NCI-H128 (cell line): Measurements from ENCODE around the gene CRYBB1.

Source experiments
- DNase-seq: peaks from one replicate; lab custom pipeline; 2025; ENCODE audit not compliant: unreplicated experiment; lab: John Stamatoyannopoulos, UW

CRYBB1 gene

DNA sequence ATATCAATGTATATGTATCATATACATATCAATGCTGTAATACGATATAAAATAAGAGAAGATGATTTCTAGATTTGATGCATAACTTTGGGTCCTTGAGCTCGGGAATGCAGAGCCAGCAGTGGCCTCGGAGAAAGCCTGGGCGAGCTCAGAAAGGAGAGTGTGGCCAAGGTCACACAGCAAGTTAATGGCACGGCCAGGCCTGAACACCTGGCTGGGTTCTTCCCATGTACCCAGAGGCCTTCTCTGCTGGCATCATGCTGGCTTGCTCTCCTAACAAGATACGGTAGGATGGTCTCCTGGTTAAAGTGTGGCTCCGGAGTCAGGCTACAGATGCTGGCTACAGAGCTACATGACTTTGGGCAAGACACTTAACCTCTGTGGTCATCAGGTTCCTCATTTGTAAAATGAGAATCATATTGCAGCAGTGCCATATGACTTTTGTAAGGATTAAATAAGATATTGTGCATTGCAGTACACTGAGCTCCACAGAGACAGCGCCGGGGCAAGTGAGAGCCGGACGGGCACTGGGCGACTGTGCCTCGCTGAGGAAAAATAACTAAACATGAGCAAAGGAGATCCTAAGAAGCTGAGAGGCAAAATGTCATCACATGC, 57.8 kb downstream of the CRYBB1 start:
- no peak for DNase-seq

DNA sequence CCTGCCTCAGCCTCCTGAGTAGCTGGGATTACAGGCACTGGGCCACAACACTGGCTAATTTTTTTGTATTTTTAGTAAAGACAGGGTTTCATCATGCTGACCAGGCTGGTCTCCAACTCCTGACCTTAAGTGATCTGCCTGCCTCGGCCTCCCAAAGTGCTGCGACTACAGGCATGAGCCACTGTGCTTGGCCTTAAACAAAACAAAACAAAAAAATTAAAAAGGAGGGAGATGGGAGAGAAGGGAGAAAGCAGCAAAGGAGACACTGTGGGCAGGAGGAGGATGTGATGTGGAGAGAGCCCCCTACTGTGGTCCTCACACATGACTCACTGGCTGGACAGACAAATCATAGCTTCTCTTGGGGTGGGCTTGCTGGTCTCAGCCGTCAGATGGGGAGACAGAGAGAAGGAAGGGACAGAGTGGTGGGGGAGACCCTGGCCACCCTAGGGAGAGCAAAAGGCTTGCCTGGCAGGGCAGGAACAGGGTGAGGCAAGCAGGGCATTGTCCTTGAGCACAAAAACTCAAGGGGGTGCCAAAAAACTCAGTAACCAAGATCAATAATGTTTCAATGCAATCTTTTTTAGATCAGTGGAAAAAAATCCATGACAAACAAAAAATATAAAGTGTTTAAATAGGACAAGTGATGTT, 59.5 kb downstream of the CRYBB1 start:
- no peak for DNase-seq

DNA sequence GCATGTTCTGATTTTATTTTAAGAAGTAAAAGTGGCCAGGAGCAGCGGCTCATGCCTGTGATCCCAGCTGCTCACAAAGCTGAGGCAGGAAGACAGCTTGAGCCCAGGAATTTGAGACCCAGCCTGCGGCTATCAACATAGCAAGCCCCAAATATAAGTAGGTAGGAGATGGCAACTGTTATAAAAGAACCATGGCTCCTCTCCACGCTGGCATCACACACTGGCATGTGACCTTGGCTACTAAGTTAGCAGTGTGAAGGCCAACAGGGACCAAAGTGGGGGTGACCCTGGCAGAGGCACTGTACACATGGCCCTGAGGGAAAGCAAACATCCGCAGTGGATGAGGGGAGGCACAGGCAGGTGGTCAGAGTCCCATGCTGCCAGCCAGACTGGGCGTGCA, 60.9 kb downstream of the CRYBB1 start:
- DNase-seq: no peak

DNA sequence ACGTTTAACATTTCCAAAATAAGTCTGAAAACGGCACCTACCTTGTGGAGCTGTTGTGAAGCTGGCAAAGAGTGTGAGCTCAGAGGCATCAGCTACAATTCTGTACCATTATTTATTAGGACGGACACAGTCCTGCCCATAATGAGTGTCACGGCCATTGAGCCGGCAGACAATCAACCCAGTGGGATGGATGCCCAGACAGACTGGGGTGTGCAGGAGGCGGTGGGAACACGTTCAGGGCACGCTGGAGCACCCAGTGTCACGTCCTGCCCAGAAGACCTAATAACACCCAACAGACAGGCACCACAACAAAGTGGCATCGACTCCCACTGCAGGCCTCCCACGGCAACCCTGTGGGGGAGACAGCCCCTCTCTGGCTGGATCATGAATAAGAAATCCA, 62.3 kb downstream of the CRYBB1 start:
- no peak for DNase-seq

DNA sequence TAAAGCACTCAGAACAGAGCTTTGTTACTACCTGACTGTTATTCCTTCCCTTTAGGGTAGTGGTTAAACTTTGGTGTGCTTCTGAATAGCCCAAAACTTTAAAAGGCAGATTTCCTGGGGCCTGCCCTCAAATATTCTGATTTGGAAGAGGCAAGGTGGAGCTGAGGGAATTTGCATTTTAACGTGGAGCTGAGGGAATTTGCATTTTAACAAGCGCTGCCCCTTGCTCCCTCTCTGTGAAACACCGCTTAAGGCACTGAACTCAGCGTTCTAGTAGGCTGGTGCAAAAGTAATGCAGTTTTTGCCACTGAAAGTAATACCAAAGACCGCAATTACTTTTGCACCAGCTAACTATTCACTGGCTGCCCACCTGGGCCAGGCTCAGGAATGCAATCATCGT, 62.9 kb downstream of the CRYBB1 start:
- no peak for DNase-seq

DNA sequence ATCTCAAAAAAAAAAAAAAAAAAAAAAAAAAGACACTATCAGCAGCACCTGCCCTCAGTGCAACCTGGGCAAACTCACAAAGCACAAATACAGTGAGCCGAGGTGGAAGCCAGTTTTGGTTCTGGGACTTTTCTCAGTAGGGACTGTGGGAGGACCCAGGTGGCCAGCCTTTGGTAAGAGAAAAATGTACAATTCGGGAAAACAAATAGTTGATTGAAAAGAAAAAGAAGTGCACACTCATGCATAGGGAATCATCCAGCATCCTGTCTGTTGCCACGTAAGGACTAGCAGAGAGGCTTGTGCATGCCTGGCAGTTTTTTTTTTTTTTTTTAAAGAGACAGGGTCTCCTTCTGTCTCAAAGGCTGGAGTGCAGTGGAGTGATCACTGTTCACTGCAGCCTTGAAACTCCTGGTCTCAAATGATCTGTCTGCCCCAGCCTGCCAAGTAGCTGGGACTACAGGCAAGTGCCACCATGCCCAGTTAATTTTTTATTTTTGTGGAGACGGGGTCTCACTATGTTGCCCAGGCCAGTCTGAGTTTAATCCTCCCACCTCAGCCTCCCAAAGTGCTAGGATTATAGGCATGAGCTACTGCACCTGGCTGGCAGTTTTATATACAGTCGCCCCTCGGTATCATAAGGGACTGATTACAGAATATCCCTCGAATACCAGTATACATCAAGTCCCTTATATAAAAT, 64.6 kb downstream of the CRYBB1 start:
- no peak for DNase-seq

DNA sequence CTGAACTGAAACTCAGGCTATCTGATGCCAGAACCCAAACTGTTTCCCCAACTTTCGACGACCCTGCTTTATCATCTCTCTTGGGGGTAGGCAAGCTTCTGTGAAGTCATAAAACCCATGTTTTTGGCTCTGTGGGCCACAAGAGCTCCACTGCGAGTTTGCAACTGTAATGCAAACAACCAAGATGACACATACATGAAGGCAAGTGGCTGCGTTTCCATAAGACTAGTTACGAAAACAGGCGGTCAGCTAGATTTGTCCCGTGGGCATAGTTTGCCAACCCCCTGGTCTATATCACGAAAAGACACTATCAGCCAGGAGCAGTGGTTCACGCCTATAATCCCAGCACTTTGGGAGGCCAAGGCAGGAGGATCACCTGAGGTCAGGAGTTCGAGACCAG, 65.4 kb downstream of the CRYBB1 start:
- DNase-seq: no peak

DNA sequence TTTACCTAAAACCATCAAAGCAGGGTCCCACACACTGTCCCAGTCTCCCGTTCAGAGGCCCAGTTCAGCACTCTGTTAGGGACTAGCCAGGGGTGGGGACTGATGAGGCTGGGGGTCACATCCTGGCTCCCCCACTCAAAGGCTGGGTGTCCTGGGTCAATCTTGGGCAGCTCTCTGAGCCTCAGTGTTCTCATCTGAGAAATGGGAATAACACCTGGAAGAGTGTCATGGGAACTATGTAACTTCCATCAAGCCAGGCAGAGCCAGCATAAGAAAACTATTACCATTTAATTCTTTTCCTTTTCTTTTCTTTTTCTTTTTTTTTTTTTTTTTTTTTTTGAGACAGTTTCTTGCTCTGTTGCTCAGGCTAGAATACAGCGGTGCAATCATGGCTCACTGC, 66.3 kb downstream of the CRYBB1 start:
- DNase-seq: no peak

DNA sequence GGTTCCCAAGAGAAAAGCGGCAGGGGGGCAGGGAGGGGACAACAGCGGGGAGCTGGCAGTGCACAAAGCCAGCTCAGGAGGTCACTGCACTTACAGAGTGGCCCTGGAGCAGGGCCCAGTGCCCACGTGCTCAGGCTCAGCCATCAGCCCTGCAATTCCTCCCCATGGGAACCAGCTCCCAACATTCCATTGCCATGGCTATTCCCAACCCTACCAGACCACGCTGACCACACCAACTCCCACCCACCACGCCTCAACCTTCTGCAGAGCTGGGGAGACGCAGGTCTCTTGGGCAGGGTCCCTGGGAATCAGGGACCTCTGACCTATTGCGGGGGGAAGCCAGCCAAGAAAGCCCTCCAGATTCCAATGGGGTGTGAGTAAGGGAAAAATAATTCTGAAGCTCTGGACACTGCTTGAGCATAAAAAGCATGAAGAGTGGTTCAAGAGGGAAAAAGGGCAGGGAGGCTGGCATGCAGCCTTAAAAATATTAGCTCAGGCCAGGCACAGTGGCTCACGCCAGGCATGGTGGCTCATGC, 67.3 kb downstream of the CRYBB1 start:
- DNase-seq: no peak

DNA sequence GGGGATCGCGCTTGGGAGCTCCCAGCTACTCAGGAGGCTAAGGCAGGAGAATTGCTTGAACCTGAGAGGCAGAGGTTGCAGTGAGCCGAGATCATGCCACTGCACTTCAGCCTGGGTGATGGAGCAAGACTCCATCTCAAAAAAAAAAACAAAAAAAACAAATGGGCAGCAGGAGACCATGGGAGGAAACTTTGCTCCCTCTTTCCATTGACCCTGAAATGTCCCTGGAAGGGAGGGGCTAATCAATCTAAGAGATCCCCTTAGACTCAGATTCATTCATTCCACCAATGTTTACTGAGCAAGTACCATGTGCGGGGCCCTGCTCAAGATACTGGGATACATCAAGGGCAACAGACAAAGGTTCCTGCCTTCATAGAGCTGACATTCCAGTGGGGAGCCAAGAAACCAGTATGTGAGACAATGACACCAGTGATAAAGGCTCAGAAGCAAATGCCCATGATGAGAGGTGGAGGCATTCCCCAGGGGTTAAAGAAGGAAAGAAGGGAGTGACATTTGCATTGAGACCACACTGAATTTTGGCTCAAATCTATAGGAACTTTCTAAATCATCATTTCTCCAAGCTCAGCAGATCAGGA, 67.8 kb downstream of the CRYBB1 start:
- no peak for DNase-seq
